Stimulated activated CD4-positive, alpha-beta T cell treated with anti-CD3 and anti-CD28 coated beads, Interleukin-2, amount 100 ng/mL, for 4 hours (primary cell): ENCODE results near the gene WDR31.
"Not testable (repeated sequence)": the region's sequence is repeated elsewhere in the genome, so short reads cannot be mapped to it uniquely, and the experiment has no call there.

Experiments used
- DNase-seq: peaks from one replicate; pipeline ENCODE4 v3.0.0-alpha.2; 2020; ENCODE audit warnings: low read depth

The WDR31 gene

GRCh38 chr9:113296247-113296646 lies 43.8 kb downstream of the WDR31 start:
- DNase-seq, result not testable (repeated sequence)

GRCh38 chr9:113293285-113293878 lies 46.7 kb downstream of the WDR31 start:
- no peak for DNase-seq

- no peak for DNase-seq
These were observed 49.9 kb downstream of the WDR31 start for GRCh38 chr9:113290052-113290607.

- no peak for DNase-seq
These were observed 51.0 kb downstream of the WDR31 start for GRCh38 chr9:113289091-113289490.

- no peak for DNase-seq
These were observed 58.7 kb downstream of the WDR31 start for GRCh38 chr9:113281356-113281755.

- DNase-seq, result no peak
These were observed 61.2 kb downstream of the WDR31 start for GRCh38 chr9:113278840-113279239.

GRCh38 chr9:113275157-113276131 lies 64.6 kb downstream of the WDR31 start, which contains the start of the genes CDC26 and PRPF4:
Gene CDC26 (minus strand): TSS chr9:113275572. CDS start chr9:113272507, 3,065 bp downstream.
Gene PRPF4 (plus strand): TSS chr9:113275658. CDS start chr9:113275744, 86 bp downstream.
- DNase-seq, result peak; percentile 96

- peak; percentile 13 for DNase-seq
These were observed 65.5 kb downstream of the WDR31 start for GRCh38 chr9:113274474-113275156.

- DNase-seq, result no peak
These were observed 70.2 kb downstream of the WDR31 start for GRCh38 chr9:113269871-113270270.

GRCh38 chr9:113269355-113269754 lies 70.7 kb downstream of the WDR31 start:
- no peak for DNase-seq

GRCh38 chr9:113267911-113268566 lies 72.0 kb downstream of the WDR31 start:
- DNase-seq, result no peak

- DNase-seq, result no peak
These were observed 73.9 kb downstream of the WDR31 start for GRCh38 chr9:113266174-113266573.
